ENCODE results near the gene LCN6.

- TF ChIP-seq CTCF (IDR thresholded peaks at IDR 0.05) (no peak), POLR2A (IDR thresholded peaks at IDR 0.05) (no peak)
These were observed 8.3 kb downstream of the LCN6 start for GRCh38 chr9:136740069-136740468.

Measured in testis (tissue), 2 donors.